ENCODE results near the gene TAL2.
"Not testable (repeated sequence)": the region's sequence is repeated elsewhere in the genome, so short reads cannot be mapped to it uniquely, and the experiment has no call there.

TAL2 gene

GRCh38 chr9:105697871-105698270, 35.6 kb downstream of the TAL2 start:
- no peak overlapping the region for H3K27ac ChIP-seq
- TF ChIP-seq CTCF (conservative IDR thresholded peaks at IDR 0.05), result no peak

DNA sequence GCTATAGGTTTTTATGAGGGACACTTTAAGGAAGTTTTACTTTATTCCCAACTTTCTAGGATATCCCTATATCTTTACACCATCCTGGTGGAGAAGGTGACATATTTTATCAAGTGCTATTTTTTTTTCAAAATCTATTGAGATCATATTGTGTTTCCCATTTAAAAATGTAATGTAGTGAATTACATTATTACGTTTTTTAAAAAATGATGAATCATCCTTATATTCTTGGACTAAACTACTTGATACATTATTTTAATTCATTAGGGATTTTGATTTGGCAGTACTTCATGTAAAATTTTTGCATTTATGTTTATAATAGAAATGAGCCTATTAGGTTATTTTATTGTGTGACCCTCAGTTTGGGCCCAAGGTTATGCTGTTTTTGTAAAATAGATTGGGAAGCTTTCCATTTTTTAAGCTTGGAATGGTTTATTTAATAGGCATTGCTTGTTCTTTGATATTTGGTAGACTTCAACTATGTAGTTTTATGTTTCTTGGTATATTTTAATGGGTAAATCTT, 36.2 kb downstream of the TAL2 start:
- no peak overlapping the region for H3K27ac ChIP-seq
- no peak for TF ChIP-seq ZFX (IDR thresholded peaks at IDR 0.05)
- TF ChIP-seq CTCF (conservative IDR thresholded peaks at IDR 0.05), result no peak

DNA sequence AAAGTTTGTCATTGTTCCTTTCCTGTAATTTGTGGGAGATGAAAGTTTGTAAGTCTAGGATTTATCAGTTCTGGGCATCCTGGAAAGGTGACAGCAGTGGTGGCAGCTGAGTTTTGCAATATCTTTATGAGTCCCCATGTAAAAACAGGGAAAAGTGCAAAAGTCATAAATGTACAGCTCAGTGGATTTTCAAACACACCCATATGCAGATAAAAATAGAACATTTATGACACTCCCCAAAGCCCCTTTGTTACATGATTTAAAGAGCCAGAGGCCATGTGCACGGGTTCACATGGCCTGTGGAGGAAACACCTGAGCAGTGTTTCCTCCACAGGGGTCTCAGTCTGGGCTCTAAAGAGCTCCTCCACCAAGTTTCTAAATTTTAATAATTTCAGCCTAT, 38.4 kb downstream of the TAL2 start:
- no peak for TF ChIP-seq ZFX (IDR thresholded peaks at IDR 0.05)
- no peak for TF ChIP-seq CTCF (conservative IDR thresholded peaks at IDR 0.05)
- no peak overlapping the region for H3K27ac ChIP-seq

DNA sequence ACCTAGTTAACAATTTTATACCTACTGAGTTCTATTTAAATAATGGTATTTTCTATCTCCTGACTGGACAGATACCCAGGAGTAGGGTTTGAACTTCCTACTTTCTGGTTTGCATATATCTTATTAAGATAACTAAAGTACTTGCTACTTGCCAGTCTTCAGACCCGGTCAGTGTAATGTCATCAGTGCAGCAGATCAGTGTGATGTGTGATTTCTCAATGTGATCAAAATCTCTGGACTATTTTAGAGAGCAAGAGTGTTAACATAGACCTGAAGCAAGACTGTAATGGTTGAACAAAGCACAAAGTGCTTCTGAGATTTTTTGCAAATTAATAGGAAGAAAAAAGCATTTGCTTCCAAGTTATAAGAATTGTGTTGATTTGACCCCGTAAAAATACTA, 38.9 kb downstream of the TAL2 start:
- H3K27ac ChIP-seq, result no peak overlapping the region
- no peak for TF ChIP-seq ZFX (IDR thresholded peaks at IDR 0.05)
- no peak for TF ChIP-seq CTCF (conservative IDR thresholded peaks at IDR 0.05)

GRCh38 chr9:105702207-105702606, 40.0 kb downstream of the TAL2 start:
- no peak overlapping the region for H3K27ac ChIP-seq
- TF ChIP-seq ZFX (IDR thresholded peaks at IDR 0.05) (no peak), CTCF (conservative IDR thresholded peaks at IDR 0.05) (no peak)

DNA sequence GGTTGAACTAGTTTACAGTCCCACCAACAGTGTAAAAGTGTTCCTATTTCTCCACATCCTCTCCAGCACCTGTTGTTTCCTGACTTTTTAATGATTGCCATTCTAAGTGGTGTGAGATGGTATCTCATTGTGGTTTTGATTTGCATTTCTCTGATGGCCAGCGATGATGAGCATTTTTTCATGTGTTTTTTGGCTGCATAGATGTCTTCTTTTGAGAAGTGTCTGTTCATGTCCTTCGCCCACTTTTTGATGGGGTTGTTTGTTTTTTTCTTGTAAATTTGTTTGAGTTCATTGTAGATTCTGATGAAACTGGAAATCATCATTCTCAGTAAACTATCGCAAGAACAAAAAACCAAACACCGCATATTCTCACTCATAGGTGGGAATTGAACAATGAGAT, 41.4 kb downstream of the TAL2 start:
- H3K27ac ChIP-seq, result not testable (repeated sequence)

DNA sequence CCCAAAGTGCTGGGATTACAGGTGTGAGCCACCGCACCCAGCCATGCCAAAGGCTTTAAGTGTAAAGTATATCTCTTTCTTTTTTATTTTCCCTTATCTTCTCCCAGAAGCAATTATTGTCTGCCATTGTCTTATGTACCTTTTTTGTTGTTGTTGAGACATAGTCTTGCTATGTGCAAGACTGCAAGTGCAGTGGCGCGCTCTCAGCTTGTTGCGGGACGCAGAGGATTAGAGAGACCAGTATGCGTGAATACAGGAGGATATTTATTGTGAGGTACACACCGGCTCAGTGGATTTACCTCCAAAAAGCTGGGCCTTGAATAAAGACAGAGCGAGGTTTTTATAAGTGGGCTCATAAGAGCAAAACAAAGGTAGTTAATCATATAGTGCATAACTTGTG, 43.9 kb downstream of the TAL2 start:
- TF ChIP-seq ZFX (IDR thresholded peaks at IDR 0.05) (no peak), CTCF (conservative IDR thresholded peaks at IDR 0.05) (no peak)
- no peak overlapping the region for H3K27ac ChIP-seq

GRCh38 chr9:105708405-105708804, 46.1 kb downstream of the TAL2 start:
- H3K27ac ChIP-seq, result no peak overlapping the region
- no peak for TF ChIP-seq CTCF (conservative IDR thresholded peaks at IDR 0.05)
- TF ChIP-seq ZFX (IDR thresholded peaks at IDR 0.05), result no peak
